Measurements from ENCODE around the gene IL17C. TPM values are rescaled to one million over a fixed set of nuclear protein-coding genes. Genes with fewer than 3 reads are reported as not detected.

Gene IL17C
- total RNA-seq, 2 experiments from 2014 or later: 0.86 TPM; not detected in 1

GRCh38 chr16:88655733-88656281 lies 17.4 kb downstream of the IL17C start:
- intact Hi-C loops (cut with micrococcal nuclease; ENCODE audit: unreplicated experiment): no loop called here
- POLR2A ChIA-PET: no interaction called here
- H3K79me2 ChIP-seq (ENCODE audit: insufficient read depth, low read depth, low read length): peaks cover 11% of the 10 kb centered on the region; the same call in 1 of the 2 replicates

GRCh38 chr16:88656291-88656980 lies 18.1 kb downstream of the IL17C start:
- H3K9me2 ChIP-seq (ENCODE audit: insufficient read depth, low read length): no peaks in the 10 kb centered on the region
- H2AFZ ChIP-seq (ENCODE audit: low read length): no peak overlapping the region
- POLR2A ChIA-PET: no interaction called here
- no peak for DNase-seq (ENCODE audit: low spot score)
- H3K9me3 ChIP-seq (ENCODE audit: low read length): no peaks in the 10 kb centered on the region
- no peak overlapping the region for H3K27ac ChIP-seq (ENCODE audit: low read depth, low read length, poor library complexity, severe bottlenecking)
- no peak overlapping the region for H3K4me3 ChIP-seq (ENCODE audit: low read depth, low read length, poor library complexity, severe bottlenecking)
- H3K4me2 ChIP-seq (ENCODE audit: low read length): no peak overlapping the region
- H3K79me2 ChIP-seq (ENCODE audit: insufficient read depth, low read depth, low read length): peaks cover 17% of the 10 kb centered on the region; the same call in 1 of the 2 replicates
- peaks cover 22% of the 10 kb centered on the region for H3K4me1 ChIP-seq (ENCODE audit: insufficient read depth, low read length, poor library complexity, severe bottlenecking)
- TF ChIP-seq CTCF (conservative IDR thresholded peaks at IDR 0.05; ENCODE audit: low read length): no peak
- no peak for TF ChIP-seq EZH2phosphoT487 (IDR thresholded peaks at IDR 0.05; ENCODE audit: borderline replicate concordance, low read depth, low read length)
- CTCF ChIA-PET (ENCODE audit: unreplicated experiment): no interaction called here
- BruUV-seq (replicated peaks): no TSS peak
- H4K20me1 ChIP-seq (ENCODE audit: insufficient read depth, low read length): no peaks in the 10 kb centered on the region
- intact Hi-C loops (cut with micrococcal nuclease; ENCODE audit: unreplicated experiment): no loop called here
- H3K36me3 ChIP-seq (ENCODE audit: insufficient read depth, low read length): peaks cover 38% of the 10 kb centered on the region; the same call in 1 of the 2 replicates

More at GRCh38 chr16:88655733-88656281, 17.4 kb downstream of the IL17C start:
- no peaks in the 10 kb centered on the region for H4K20me1 ChIP-seq (ENCODE audit: insufficient read depth, low read length)
- CTCF ChIA-PET (ENCODE audit: unreplicated experiment): no interaction called here
- H2AFZ ChIP-seq (ENCODE audit: low read length): no peak overlapping the region
- peaks cover 20% of the 10 kb centered on the region for H3K4me1 ChIP-seq (ENCODE audit: insufficient read depth, low read length, poor library complexity, severe bottlenecking)
- H3K9me3 ChIP-seq (ENCODE audit: low read length): no peaks in the 10 kb centered on the region
- H3K9me2 ChIP-seq (ENCODE audit: insufficient read depth, low read length): no peaks in the 10 kb centered on the region
- BruUV-seq (replicated peaks): no TSS peak
- no peak for TF ChIP-seq CTCF (conservative IDR thresholded peaks at IDR 0.05; ENCODE audit: low read length)
- no peak for TF ChIP-seq EZH2phosphoT487 (IDR thresholded peaks at IDR 0.05; ENCODE audit: borderline replicate concordance, low read depth, low read length)
- peaks cover 38% of the 10 kb centered on the region; the same call in 1 of the 2 replicates for H3K36me3 ChIP-seq (ENCODE audit: insufficient read depth, low read length)
- H3K4me3 ChIP-seq (ENCODE audit: low read depth, low read length, poor library complexity, severe bottlenecking): no peak overlapping the region
- no peak overlapping the region for H3K4me2 ChIP-seq (ENCODE audit: low read length)
- DNase-seq (ENCODE audit: low spot score): no peak
- H3K27ac ChIP-seq (ENCODE audit: low read depth, low read length, poor library complexity, severe bottlenecking): no peak overlapping the region

- Histone ChIP-seq H3K27ac (ENCODE audit: low read depth, low read length, poor library complexity, severe bottlenecking) (no peak overlapping the region), H2AFZ (ENCODE audit: low read length) (no peak overlapping the region), H3K4me2 (ENCODE audit: low read length) (no peak overlapping the region), H3K36me3 (ENCODE audit: insufficient read depth, low read length) (peaks cover 38% of the 10 kb centered on the region; the same call in 1 of the 2 replicates), H3K9me3 (ENCODE audit: low read length) (no peaks in the 10 kb centered on the region), H3K9me2 (ENCODE audit: insufficient read depth, low read length) (no peaks in the 10 kb centered on the region), H3K79me2 (ENCODE audit: insufficient read depth, low read depth, low read length) (peaks cover 27% of the 10 kb centered on the region; the same call in 1 of the 2 replicates), H3K4me3 (ENCODE audit: low read depth, low read length, poor library complexity, severe bottlenecking) (no peak overlapping the region), H4K20me1 (ENCODE audit: insufficient read depth, low read length) (no peaks in the 10 kb centered on the region), H3K4me1 (ENCODE audit: insufficient read depth, low read length, poor library complexity, severe bottlenecking) (peaks cover 15% of the 10 kb centered on the region)
- intact Hi-C loops (cut with micrococcal nuclease; ENCODE audit: unreplicated experiment): no loop called here
- TF ChIP-seq EZH2phosphoT487 (IDR thresholded peaks at IDR 0.05; ENCODE audit: borderline replicate concordance, low read depth, low read length) (no peak), CTCF (conservative IDR thresholded peaks at IDR 0.05; ENCODE audit: low read length) (no peak)
- ChIA-PET CTCF (ENCODE audit: unreplicated experiment) (no interaction called here), POLR2A (no interaction called here)
- BruUV-seq (replicated peaks): no TSS peak
- DNase-seq (ENCODE audit: low spot score): no peak
Observed at GRCh38 chr16:88657371-88657770, 19.0 kb downstream of the IL17C start.
